ENCODE data around the gene FBLN2. TPM values are rescaled to one million over a fixed set of nuclear protein-coding genes. Genes with fewer than 3 reads are reported as not detected.

FBLN2 gene
- polyA plus RNA-seq, 1 of the 3 experiments (the other 2 are of a cell fraction) = 5.2 TPM

DNA sequence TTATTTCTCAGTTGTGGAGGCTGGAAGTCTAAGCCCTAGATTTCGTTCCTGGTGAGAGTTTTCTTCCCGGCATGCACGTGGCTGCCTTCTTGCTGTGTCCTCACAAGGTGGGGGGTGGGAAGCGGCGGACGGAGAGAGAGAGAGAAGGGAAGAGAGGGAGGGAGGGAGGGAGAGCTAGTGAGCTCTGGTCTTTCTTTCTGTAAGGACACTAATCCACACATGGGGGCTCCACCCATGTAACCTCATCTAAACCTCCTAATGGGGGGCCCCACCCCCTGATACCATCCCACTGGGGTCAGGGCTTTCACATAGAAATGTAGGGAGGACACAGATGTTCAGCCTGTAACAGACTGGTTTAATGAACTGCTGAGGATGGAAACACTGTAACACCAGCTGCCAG lies 7.3 kb downstream of the FBLN2 start:
- H3K9me2 ChIP-seq = no peaks in the 10 kb centered on the region
- no peak overlapping the region for H3K4me2 ChIP-seq
- H3K36me3 ChIP-seq (replicated peaks in 1 of 2; ENCODE audit: control insufficient read depth in 1 of 2, insufficient read depth in 2 of 2, low read length in 1 of 2) = no peaks in the 10 kb centered on the region
- CTCF ChIA-PET = interaction anchor here (0.6 to 2.5 kb wide), 3 partner anchors 60 to 94 kb away, joined by 3 to 7 read pairs (median 4); no protein-coding TSS in a partner anchor
- H3K79me2 ChIP-seq (ENCODE audit: insufficient read depth) = no peaks in the 10 kb centered on the region
- no peaks in the 10 kb centered on the region for H3F3A ChIP-seq (replicated peaks; ENCODE audit: insufficient read depth)
- TF ChIP-seq, protein P1, sequence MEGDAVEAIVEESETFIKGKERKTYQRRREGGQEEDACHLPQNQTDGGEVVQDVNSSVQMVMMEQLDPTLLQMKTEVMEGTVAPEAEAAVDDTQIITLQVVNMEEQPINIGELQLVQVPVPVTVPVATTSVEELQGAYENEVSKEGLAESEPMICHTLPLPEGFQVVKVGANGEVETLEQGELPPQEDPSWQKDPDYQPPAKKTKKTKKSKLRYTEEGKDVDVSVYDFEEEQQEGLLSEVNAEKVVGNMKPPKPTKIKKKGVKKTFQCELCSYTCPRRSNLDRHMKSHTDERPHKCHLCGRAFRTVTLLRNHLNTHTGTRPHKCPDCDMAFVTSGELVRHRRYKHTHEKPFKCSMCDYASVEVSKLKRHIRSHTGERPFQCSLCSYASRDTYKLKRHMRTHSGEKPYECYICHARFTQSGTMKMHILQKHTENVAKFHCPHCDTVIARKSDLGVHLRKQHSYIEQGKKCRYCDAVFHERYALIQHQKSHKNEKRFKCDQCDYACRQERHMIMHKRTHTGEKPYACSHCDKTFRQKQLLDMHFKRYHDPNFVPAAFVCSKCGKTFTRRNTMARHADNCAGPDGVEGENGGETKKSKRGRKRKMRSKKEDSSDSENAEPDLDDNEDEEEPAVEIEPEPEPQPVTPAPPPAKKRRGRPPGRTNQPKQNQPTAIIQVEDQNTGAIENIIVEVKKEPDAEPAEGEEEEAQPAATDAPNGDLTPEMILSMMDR (IDR thresholded peaks at IDR 0.05) = no peak
- TF ChIP-seq RCOR1 (IDR thresholded peaks at IDR 0.05; ENCODE audit: low read length) = no peak
- no peak for TF ChIP-seq EP300 (IDR thresholded peaks at IDR 0.05; ENCODE audit: borderline replicate concordance in 1 of 2, low read depth in 1 of 2, low read length in 1 of 2)
- no peak for TF ChIP-seq RXRA (IDR thresholded peaks at IDR 0.05; ENCODE audit: borderline replicate concordance, low read depth)
- TF ChIP-seq NFIC (IDR thresholded peaks at IDR 0.05; ENCODE audit: borderline replicate concordance) = no peak
- TF ChIP-seq FOSL2 (IDR thresholded peaks at IDR 0.05; ENCODE audit: borderline replicate concordance, low read depth) = no peak
- no peak for TF ChIP-seq FOXJ3 (CRISPR knock-in tag; IDR thresholded peaks at IDR 0.05)
- TF ChIP-seq MXI1 (IDR thresholded peaks at IDR 0.05; ENCODE audit: low read depth, low read length) = no peak
- no peak for TF ChIP-seq TEAD4 (IDR thresholded peaks at IDR 0.05; ENCODE audit: borderline replicate concordance, insufficient read depth)
- TF ChIP-seq TCF12 (IDR thresholded peaks at IDR 0.05) = no peak
- TF ChIP-seq, protein P2, sequence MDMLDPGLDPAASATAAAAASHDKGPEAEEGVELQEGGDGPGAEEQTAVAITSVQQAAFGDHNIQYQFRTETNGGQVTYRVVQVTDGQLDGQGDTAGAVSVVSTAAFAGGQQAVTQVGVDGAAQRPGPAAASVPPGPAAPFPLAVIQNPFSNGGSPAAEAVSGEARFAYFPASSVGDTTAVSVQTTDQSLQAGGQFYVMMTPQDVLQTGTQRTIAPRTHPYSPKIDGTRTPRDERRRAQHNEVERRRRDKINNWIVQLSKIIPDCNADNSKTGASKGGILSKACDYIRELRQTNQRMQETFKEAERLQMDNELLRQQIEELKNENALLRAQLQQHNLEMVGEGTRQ (IDR thresholded peaks at IDR 0.05; ENCODE audit: borderline replicate concordance, low read depth, low read length) = no peak
- TF ChIP-seq RAD21 (IDR thresholded peaks at IDR 0.05; ENCODE audit: low read length) = no peak
- WGBS (ENCODE audit: low lambda C conversion rate) = 67% methylated on average over 6 of the region's 6 CpGs
- no peak overlapping the region for H3K4me3 ChIP-seq (ENCODE audit: low read depth in 2 of 2, low read length in 1 of 2)
- no peak for DNase-seq
- H3K27ac ChIP-seq (ENCODE audit: low read depth in 2 of 2, low read length in 1 of 2) = no peak overlapping the region
- POLR2A ChIA-PET = interaction anchor here (1.6 kb wide), 1 partner anchor 10 kb away, joined by 6 read pairs; no protein-coding TSS in a partner anchor
- peaks cover 0 to 20% of the 10 kb centered on the region in 2 experiments; a peak in 1 of 4 replicates for H3K4me1 ChIP-seq (ENCODE audit: control insufficient read depth in 1 of 2, insufficient read depth in 2 of 2, low read depth in 1 of 2, low read length in 1 of 2)
- H3K27me3 ChIP-seq (ENCODE audit: insufficient read depth) = no peaks in the 10 kb centered on the region
- H4K20me1 ChIP-seq (ENCODE audit: insufficient read depth) = no peaks in the 10 kb centered on the region
- H3K9me3 ChIP-seq = no peaks in the 10 kb centered on the region
- H2AFZ ChIP-seq (ENCODE audit: low read depth) = no peak overlapping the region
- no peak overlapping the region for H3K9ac ChIP-seq

DNA sequence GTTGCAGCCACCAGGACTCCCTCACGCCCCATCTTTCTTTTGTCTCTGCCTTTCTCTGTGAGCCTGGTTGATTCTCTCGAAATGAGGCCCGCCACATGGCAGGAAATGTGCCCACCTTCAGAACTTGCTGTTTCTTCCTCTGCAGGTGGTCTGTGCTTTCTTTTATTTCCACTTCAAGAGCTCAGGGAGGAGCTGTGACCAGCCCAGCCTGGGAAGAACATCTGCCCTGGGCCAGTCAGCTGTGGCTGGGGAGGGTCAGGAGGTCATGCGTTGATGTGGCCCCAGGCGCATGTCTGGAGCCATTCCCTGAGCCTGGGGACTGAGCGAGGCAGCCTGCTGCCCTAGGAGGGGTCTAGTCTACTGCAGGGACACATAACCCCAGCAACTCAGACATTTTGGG lies 8.0 kb downstream of the FBLN2 start:
- no peak overlapping the region for H2AFZ ChIP-seq (ENCODE audit: low read depth)
- no peaks in the 10 kb centered on the region for H4K20me1 ChIP-seq (ENCODE audit: insufficient read depth)
- H3K27me3 ChIP-seq (ENCODE audit: insufficient read depth) = no peaks in the 10 kb centered on the region
- 74% methylated on average over 5 of the region's 6 CpGs for WGBS (ENCODE audit: low lambda C conversion rate)
- no peaks in the 10 kb centered on the region for H3K9me2 ChIP-seq
- peaks cover 0 to 20% of the 10 kb centered on the region in 2 experiments; a peak in 1 of 4 replicates for H3K4me1 ChIP-seq (ENCODE audit: control insufficient read depth in 1 of 2, insufficient read depth in 2 of 2, low read depth in 1 of 2, low read length in 1 of 2)
- no peak for DNase-seq
- no peak overlapping the region for H3K4me2 ChIP-seq
- H3F3A ChIP-seq (replicated peaks; ENCODE audit: insufficient read depth) = no peaks in the 10 kb centered on the region
- no peaks in the 10 kb centered on the region for H3K79me2 ChIP-seq (ENCODE audit: insufficient read depth)
- CTCF ChIA-PET = interaction anchor here (1.2 to 2.5 kb wide), 3 partner anchors 12 to 93 kb away, joined by 3 to 7 read pairs (median 6); no protein-coding TSS in a partner anchor
- POLR2A ChIA-PET = interaction anchor here (1.6 kb wide), 1 partner anchor 10 kb away, joined by 6 read pairs; no protein-coding TSS in a partner anchor
- no peaks in the 10 kb centered on the region for H3K36me3 ChIP-seq (replicated peaks in 1 of 2; ENCODE audit: control insufficient read depth in 1 of 2, insufficient read depth in 2 of 2, low read length in 1 of 2)
- H3K9ac ChIP-seq = no peak overlapping the region
- H3K4me3 ChIP-seq (ENCODE audit: low read depth in 2 of 2, low read length in 1 of 2) = no peak overlapping the region
- H3K9me3 ChIP-seq = no peaks in the 10 kb centered on the region
- H3K27ac ChIP-seq (ENCODE audit: low read depth in 2 of 2, low read length in 1 of 2) = no peak overlapping the region
- TF ChIP-seq TEAD4 (IDR thresholded peaks at IDR 0.05; ENCODE audit: borderline replicate concordance, insufficient read depth) (no peak), RXRA (IDR thresholded peaks at IDR 0.05; ENCODE audit: borderline replicate concordance, low read depth) (no peak), SMC3 (IDR thresholded peaks at IDR 0.05; ENCODE audit: low read depth, low read length) (no peak), NFIC (IDR thresholded peaks at IDR 0.05; ENCODE audit: borderline replicate concordance) (no peak), SIN3A (IDR thresholded peaks at IDR 0.05; ENCODE audit: borderline replicate concordance, low read depth, low read length) (no peak), POLR2AphosphoS5 (IDR thresholded peaks at IDR 0.05; ENCODE audit: low read depth, low read length) (no peak)
- TF ChIP-seq, protein P3, sequence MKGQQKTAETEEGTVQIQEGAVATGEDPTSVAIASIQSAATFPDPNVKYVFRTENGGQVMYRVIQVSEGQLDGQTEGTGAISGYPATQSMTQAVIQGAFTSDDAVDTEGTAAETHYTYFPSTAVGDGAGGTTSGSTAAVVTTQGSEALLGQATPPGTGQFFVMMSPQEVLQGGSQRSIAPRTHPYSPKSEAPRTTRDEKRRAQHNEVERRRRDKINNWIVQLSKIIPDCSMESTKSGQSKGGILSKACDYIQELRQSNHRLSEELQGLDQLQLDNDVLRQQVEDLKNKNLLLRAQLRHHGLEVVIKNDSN (IDR thresholded peaks at IDR 0.05; ENCODE audit: borderline replicate concordance, low read depth) = no peak

Data from SK-N-SH (cell line).